Fibroblast of pulmonary artery (primary cell): ENCODE data around the gene AHI1.
A peak's percentile ranks its signal among the peaks of the same experiment; 100 is the strongest.
"Not testable (repeated sequence)": the region's sequence is repeated elsewhere in the genome, so short reads cannot be mapped to it uniquely, and the experiment has no call there.

ENCODE experiments used
- DNase-seq: peaks from one replicate; pipeline ENCODE4 v3.0.0-alpha.2; 2010; ENCODE audit warnings: low read depth
- H3K4me3 ChIP-seq: replicated peaks from 2 replicates; pipeline ENCODE4 v1.5.1; 2011; ENCODE audit warnings: low read depth, mild to moderate bottlenecking, control low read depth, low read length, moderate library complexity
- CTCF ChIP-seq: IDR thresholded peaks from 2 replicates; pipeline ENCODE4 v1.5.1; 2011; ENCODE audit warnings: mild to moderate bottlenecking, control low read depth, low read length, inconsistent platforms; ENCODE audit errors: missing control alignments

Gene AHI1

GRCh38 chr6:135251498-135252441 is 245.8 kb downstream of the AHI1 start:
- peak; percentile 35 for DNase-seq
- no peak for TF ChIP-seq CTCF
- H3K4me3 ChIP-seq: no peak overlapping the region

DNA sequence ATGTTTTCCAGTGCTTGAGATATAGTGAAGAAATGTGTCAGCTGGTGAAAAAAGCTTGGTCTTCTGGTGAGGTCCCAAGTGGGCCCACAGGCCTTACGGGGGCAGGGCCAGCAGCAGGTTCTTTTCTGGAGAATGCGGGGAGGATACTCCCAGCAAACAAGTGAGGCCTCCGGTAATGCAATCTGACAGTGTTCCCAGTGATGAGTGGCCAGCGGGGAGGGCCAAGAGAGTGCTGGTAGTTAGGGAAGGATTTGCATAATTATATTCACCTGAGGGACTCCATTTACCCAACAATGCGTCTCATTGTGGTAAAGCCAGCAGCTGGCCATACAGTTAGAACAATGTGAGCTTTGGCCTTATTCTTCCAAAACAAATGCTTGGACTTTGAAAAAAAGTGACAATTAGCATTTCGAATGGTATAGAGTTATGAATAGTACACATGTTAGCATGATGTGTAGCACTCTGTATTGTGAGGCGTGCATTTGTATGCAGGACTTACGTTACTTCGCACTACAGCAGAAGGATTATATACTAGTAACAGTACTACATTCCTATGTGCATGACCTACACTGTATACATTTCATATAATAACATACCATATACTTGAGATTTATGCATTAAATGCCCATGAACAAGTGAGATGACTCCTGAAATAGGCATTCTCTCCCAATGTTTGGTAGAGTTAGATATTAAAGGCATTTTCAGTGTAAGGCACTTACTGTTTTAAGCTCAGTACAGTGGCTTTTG is 246.6 kb downstream of the AHI1 start:
- DNase-seq: no peak
- no peak overlapping the region for H3K4me3 ChIP-seq
- TF ChIP-seq CTCF: no peak

DNA sequence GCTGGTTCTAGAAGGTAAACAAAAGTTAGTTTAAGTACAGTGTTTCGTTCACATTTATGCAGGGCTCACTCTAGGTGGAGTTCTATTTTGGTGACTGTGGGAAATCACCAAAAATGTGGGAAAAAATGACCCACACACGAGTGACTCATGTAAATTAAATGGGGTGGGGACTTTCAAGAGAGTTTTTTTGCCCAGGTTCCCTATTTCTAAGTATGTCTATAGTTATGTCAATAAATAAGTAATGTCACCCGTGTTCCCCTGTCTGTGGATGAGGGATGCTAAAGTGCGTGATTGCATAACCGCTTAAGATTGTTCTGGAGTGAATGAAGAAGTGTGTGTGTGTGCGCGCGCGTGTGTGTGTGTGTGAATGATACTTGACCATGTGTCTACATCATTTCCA is 247.3 kb downstream of the AHI1 start:
- H3K4me3 ChIP-seq: no peak overlapping the region
- DNase-seq: no peak
- no peak for TF ChIP-seq CTCF

- H3K4me3 ChIP-seq: not testable (repeated sequence)
Observed at GRCh38 chr6:135246412-135247012, 251.0 kb downstream of the AHI1 start.

GRCh38 chr6:135244805-135245204 is 252.7 kb downstream of the AHI1 start:
- no peak for TF ChIP-seq CTCF
- no peak for DNase-seq
- H3K4me3 ChIP-seq: no peak overlapping the region

More at GRCh38 chr6:135246412-135247012, 251.0 kb downstream of the AHI1 start:
- not testable (repeated sequence) for DNase-seq

- no peak overlapping the region for H3K4me3 ChIP-seq
- DNase-seq: no peak
- no peak for TF ChIP-seq CTCF
Observed at GRCh38 chr6:135243871-135244796, 253.4 kb downstream of the AHI1 start.
